Measurements from ENCODE around the gene UGDH.
"Not testable (repeated sequence)": the region's sequence is repeated elsewhere in the genome, so short reads cannot be mapped to it uniquely, and the experiment has no call there.

The UGDH gene

DNA sequence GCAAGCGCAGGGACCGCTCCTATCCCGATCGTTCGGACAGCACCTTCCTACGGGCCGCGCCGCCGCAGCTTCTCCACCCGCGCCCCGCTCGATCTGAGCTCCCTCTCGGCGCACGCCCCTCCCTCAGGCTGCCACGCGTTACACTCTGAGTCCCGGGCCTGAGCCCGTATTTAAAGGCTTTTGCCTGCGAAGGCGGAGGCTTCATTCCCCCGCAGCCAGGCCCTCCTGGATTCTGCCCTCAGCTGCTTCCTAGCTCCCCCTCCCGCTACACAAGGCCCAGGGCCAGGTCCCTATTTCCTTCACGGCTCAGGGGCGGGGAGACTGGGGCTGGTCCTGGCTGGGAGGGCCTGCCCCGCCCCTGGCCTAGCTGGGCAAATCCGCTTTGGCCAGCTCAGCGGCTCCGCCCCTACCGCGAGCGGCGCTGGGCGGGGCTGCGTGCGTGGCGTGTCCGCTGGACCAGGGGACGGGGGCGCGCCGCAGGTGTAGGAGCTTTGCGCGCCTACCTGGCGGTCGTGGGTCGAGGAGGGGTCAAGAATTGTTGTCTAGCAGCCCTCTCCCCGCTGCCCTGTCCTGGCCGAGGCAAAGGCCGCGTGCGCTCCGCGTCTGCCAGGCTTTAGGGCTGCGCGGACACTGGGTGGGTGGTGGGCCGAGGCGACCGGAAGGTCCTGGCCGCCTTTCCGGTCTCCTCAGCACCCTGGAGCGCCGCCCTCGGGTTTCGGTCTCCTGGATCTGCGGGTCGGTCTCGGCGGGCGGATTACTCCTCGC lies at the start of gene UGDH:
Gene UGDH, minus strand, starts transcription at position 144 of the 765 bp plus-strand sequence. CDS start 5,927 bp downstream, outside the sequence.
- DNase-seq, result peak; percentile 95

DNA sequence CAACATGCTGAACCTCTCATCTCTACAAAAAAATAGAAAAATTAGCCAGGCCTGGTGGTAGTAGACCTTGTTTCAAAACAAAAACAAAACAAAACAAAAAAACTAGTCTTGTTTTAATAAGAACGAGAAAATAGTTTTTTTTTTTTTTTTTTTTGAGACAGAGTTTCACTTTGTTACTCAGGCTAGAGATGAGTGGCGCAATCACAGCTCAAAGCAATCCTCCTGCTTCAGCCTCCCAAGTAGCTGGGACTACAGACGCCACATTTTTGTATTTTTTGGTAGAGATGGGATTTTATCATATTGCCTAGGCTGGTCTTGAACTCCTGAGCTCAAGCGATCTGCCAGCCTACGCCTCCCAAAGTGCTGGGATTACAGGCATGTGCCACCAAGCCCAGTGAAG lies 47.7 kb upstream of the UGDH start:
- no peak for DNase-seq

DNA sequence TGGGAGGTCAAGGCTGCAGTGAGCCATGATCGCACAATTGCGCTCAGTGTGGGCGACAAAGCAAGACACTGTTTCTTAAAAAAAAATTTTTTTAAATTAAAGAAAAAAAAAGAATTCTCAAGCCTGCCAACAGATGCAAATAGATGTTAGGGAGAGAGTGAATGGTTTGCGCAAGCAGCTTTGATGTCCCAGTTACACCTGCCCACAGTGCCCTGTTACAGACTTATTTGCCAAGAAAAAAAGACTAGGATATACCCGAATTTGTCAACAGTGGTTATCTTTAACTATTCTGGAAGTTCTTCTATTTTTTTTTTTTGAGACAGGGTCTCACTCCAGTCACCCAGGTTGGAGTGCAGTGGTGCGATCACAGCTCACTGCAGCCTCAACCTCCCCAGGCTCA lies 44.3 kb upstream of the UGDH start:
- no peak for DNase-seq

DNA sequence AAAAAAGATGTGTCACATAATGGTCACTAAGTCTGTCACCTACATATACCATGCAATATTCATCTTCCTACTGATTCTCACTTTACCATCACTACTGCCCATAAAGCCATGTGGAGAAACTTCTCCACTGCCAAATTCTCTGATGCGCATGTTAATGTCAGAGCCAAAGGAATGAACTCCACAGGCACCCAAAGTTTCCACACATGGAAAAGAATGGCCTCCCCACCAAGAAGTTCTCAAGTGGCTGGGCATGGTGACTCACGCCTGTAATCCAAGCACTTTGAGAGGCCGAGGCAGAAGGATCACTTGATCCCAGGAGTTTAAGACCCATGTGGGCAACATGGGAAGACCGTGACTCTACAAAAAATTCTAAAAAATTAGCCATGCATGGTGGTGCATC lies 43.8 kb upstream of the UGDH start:
- DNase-seq, result no peak

DNA sequence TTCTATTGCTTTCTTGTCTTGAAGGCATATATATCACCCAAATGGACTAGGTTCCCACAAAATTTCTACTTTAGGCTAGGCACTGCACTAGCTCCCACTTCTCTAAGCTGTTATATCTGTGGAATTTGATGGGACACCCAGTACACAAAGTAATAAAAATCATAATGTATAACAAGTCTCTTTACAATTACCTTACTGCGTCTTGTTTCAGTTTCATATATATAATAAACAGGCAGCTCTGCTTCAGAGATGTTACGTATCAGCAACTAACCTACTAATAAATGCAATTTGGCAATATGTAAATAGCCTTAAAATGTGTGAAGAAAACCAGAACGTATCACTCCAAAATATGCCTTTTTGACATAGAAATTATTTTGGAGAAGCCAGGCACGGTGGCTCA lies 42.0 kb upstream of the UGDH start:
- no peak for DNase-seq

DNA sequence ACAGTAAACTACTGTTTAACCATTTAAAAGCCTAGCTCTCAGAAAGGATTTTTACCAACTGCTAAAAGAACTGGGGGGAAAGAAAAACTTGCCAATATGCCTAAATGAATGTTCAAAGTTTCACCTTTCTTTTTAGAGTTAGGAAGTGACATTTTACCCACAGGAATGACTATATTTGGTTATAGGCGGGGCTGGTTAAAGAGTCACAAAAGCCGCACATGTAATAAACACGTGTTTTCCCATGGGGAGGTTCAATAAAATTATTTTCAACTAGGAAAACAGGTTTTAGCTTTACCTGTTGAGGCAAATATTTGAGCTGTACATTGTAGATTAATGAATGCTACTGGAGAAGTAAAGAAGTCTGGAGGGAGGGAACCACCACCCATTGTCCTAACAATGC lies 41.6 kb upstream of the UGDH start:
- no peak for DNase-seq

DNA sequence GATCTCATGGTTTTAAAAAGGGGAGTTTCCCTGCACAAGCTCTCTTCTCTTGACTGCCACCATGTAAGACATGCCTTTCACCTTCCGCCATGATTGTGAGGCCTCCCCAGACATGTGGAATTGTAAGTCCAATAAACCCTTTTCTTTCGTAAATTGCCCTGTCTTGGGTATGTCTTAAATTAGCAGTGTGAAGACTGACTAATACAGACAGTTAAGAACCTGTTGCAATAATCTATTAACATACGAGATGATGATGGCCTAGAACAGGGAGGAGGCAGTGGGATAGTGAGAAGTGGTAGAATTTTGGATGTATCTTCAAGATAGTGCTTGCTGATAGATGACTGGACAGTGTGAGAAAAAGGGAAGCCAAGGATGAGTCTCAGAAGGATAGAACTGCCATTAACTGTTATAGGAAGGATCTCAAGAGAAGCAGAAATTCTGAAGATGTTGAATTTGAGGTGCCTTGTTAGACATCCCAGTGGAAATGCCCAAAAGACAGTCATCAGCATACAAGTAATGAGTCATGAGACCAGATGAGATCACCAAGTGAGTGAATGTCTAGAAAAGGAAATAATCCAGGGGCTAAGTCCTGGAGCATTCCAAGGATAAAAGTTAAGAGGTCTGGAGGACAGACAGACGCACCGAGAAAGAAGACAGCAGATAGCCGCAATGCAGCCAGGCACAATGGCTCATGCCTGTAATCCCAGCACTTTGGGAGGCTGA lies 38.8 kb upstream of the UGDH start:
- DNase-seq, result no peak

DNA sequence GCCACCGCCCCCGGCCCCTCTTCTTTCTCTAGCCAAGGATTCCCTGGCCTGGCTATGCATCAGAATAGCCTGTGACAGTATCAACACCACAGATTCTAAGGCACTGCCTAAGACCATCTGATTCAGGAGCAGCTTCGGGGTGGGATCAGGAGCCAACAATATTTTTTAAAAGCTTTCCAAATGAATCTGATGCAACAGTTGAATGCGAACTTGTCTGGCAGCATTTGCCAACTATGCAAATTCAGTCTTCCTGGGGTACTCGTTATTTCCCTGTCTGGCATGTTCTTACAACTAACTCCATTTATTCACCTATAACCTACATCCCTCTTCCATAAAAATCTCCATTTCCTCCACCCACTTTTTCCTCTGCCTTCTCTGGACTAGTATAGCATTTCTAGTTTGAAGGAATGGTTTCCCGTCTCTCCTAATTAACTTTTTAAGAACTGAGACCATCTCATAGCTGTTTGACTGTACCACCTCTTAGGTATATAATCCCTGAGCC lies 36.2 kb upstream of the UGDH start:
- DNase-seq, result no peak

DNA sequence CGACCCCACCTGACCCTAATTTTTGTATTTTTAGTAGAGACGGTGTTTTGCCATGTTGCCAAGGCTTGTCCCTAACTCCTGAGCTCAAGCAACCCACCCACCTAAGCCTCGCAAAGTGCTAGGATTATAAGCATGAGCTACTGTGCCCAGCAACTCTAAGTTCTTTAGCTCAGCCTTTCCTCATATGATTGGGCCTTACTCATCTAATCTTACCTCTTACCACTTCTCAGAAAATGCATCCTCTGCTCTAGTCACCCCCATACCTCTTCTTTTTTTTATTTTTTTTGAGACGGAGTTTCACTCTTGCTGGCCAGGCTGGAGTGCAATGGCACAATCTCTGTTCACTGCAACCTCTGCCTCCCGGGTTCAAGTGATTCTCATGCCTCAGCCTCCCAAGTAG lies 35.6 kb upstream of the UGDH start:
- no peak for DNase-seq

DNA sequence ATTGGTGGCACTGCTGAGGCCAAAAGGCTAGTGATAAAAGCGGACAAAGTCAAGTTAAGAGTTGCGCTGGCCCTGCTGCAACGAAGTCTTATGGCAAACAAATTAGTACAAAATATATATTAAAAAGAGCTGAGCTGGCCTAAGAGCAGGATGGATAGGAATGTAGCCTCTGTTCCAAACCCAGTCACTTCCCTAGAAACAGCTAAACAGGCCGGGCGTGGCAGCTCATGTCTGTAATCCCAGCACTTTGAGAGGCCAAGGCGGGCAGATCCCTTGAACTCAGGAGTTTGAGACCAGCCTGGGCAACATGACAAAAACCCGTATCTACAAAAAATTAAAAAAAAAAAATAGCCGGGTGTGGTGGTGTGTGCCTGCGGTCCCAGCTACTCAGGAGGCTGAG lies 32.4 kb upstream of the UGDH start:
- DNase-seq, result no peak

DNA sequence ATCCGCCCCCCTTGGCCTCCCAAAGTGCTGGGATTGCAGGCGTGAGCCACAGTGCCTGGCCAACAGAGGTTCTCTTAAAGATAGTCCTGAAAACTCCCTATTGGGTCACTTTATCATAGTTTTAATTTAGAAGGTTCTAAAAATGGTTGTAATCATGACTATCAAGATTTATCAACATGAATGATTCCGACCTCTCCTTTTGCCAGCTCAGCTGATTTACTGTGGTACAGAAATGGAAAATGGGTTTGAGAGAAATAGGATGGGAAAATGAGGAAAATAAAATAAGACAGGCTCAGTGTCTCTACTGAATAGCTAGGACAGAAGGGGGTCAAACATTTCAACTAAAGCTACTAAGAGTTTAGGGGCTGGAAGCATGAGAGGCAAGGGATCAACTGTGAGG lies 28.2 kb upstream of the UGDH start:
- no peak for DNase-seq

DNA sequence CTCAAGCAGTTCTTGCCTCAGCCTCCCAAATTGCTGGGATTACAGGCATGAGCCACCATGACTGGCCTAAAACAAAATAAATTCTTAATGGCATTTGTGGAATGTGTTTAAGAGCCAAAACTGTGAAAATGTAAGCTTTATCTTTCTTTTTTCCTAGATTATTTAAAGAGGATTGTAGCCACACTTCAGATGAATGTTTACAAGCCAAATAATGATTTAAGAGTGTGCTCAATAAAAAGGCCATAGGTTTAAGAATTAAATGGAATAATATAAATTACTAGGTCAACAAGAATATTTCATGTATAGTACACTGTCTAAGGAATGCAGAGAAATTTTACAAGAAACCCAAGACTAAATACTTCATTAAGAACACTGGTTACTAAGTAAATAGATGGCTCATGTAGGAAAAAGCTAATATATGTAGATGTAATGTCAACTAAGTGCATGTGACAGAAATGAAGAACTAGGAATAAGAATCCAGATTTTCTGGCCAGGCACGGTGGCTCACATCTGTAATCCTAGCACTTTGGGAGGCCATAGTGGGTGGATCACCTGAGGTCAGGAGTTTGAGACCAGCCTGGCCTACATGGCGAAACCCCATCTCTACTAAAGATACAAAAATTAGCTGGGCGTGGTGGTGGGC lies 21.3 kb upstream of the UGDH start:
- DNase-seq, result no peak

DNA sequence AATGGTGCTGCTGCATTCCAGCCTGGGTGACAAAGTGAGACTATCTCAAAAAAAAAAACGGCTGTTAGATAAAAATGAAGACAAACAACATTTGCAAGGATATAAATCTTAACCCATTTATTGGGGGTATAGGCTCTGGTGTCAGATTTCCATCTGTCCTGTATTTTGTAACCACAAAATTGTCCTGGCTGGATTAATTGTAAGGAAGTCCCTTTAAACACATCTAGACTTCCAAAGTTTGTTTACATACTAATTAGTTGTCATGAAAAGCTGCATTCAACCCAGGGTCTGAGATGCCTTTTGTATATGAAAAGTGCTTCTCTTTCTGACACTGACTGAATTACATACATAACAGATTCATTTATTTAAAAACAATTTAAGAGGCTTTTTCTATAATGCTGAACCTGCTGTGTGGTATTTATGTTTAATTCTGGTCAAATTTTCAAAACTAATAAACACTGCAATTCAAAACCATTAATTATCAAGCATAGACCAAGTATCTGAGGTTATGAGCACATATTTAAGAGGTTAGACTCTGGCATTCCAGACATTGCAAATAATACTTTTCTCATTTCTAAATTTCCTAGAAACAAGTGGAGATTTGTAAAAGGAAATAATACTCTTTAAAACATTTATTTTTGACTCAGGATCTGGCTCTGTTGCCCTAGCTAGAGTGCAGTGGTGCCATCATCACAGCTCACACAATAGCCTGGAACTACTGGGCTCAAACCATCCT lies 17.5 kb upstream of the UGDH start:
- DNase-seq, result peak; percentile 63

DNA sequence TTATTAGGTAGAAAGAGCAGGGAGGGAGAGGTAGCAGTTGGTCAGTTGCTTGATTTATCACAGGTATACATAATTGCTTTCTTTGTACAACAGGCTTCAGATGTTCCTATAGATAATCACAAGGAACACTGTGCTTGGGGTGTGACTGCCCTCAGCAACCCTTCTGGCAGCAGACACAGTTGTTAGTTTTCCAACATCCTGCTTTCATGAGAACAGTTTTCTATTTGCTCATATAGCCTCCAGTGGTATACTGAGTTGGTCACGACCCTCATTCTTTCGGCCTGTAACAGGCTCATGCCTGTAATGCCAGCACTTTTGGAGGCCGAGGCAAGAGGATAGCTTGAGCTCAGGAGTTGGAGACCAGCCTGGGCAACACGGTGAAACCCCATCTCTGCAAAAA lies 16.8 kb upstream of the UGDH start:
- DNase-seq, result not testable (repeated sequence)

DNA sequence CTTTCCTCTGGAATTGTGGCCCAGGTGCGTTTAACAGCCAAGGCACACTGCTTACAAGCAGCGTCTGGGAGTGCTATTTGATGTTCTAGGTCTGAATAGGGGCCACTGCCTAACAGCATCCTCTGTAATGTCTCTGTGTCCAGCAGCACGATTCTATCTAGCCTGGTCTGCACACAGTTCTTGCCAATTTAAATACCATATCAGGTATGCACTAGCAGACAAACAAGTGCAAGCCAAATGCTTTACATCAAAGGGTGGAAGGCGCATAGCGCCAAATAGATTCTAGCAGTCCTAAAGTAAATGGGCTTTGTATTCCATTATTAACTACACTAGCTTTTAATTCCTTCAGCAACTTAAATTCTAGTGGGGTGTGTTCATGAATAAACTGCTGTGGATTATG lies 15.8 kb upstream of the UGDH start:
- DNase-seq, result no peak

DNA sequence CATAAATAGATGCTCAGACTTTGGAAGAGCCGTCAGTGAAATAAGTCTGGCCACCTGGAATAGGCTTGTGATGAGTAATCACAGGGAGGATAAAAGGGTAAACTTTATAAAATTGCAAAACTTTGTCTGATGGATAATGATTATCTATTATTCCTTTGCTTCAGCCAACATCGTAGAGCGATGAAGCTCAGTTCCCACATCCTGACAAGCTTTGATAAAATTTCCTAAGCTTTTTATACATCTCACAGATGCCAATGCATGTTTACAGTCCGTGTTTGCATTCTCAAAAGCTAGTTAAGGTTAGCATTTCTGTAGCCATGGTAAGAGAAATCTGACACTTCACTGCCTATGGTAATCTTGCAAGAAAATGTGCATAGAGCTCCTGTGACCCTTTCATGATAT lies 15.4 kb upstream of the UGDH start:
- DNase-seq, result no peak

DNA sequence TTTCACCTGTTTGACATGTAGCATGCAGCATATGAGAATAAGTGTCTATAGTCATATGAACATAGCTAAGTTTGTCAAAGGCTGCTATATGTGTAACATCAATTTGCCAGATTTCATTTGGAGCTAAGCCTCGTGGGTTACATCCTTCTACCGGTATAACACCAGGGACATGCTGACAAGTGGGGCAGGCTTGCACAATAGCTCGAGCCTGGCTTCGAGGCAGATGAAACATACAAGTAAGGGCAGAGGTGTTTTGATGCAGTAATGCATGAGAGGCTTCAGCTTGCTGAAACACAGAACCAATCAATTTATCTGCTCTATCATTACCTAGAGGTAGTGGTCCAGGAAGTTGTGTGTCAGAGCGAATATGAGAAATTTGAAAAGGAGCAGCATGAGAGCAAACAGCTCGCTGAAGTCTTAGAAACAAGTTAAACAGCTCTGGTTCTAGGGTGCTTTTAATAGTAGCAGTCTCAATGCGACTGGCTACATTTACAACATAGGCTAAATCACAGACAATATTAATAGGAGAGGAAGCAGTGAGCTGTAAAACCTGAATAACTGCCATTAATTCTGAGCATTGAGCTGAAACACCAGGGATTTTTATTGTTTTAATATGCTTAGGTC lies 14.9 kb upstream of the UGDH start:
- DNase-seq, result no peak

DNA sequence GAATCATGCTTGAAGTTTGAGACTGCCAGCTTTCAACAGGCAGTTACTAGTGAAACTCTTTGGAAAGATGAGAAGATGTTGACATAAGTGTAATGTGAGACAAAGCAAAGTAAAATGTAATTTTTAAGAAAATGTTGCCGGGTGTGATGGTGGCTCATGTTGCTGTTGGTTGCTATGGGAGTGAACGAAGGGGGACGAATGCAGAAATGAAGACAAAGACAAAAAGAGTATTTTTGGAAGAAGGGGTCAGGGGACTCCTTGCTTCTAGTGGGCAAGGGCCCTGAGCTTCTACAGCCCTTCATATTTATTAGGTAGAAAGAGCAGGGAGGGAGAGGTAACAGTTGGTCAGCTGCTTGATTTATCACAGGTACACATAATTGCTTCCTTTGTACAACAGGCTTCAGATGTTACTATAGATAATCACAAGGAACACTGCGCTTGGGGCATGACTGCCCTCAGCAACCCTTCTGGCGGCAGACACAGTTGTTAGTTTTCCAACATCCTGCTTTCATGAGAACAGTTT lies 11.9 kb upstream of the UGDH start:
- DNase-seq, result peak; percentile 5

DNA sequence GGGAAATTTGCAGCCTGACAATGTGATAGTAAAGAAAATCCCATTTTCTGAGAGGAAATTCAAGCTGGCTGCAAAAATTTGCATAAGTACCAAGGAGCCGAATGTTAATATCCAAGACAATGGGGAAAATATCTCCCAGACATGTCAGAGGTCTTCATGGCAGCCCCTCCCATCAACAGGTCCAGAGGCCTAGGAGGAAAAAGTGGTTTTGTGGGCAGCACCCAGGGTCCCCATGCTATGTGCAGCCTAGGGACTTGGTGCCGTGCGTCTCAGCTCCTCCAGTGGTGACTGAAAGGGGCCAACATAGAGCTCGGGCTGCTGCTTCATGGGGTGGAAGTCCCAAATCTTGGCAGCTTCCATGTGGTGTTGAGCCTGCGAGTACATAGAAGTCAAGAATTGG lies 6.3 kb upstream of the UGDH start:
- DNase-seq, result no peak

DNA sequence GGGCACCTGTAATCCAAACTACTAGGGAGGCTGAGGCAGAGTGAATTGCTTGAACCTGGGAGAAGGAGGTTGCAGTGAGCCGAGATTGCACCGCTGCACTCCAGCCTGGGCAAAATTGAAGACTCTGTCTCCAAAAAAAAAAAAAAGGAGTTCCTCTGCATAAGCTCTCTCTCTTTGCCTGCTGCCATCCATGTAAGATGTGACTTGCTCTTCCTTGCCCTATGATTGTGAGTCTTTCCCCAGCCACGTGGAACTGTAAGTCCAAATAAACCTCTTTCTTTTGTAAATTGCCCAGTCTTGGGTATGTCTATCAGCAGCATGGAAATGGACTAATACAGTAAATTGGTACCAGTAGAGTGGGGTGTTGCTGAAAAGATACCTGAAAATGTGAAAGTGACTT lies 5.0 kb upstream of the UGDH start:
- not testable (repeated sequence) for DNase-seq

DNA sequence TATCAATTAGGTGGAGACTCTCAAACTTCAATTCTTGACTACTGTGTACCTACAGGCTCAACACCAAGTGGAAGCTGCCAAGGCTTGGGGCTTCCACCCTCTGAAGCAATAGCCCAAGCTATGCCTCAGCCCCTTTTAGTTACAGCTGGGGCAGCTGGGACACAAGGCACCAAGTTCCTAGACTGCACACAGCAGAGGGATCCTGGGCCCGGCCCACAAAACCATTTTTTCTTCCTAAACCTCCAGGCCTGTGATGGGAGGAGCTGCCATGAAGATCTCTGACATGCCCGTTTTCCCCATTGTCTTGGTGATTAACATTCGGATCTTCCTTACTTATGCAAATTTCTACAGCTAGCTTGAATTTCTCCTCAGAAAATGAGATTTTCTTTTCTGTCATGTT lies 3.4 kb upstream of the UGDH start:
- DNase-seq, result no peak

DNA sequence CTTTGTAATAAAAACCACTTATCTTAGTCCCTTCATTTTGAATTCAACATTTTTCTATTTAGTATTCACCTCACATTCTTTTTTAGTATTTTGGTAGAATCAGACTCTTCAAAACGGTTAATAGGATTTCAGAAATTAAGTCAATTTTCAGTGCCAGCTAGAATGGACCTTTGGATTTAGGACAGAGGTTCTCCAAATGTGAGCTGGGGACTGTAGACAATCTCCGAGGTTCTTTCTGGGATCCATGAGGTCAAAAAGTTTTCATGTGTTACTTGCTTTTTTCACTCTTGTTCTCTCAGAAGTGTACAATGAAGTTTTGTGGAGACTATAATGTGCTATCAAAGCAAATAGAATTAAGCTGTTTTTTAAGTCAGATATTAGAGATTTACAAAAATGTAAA lies 2.3 kb upstream of the UGDH start:
- DNase-seq, result no peak

DNA sequence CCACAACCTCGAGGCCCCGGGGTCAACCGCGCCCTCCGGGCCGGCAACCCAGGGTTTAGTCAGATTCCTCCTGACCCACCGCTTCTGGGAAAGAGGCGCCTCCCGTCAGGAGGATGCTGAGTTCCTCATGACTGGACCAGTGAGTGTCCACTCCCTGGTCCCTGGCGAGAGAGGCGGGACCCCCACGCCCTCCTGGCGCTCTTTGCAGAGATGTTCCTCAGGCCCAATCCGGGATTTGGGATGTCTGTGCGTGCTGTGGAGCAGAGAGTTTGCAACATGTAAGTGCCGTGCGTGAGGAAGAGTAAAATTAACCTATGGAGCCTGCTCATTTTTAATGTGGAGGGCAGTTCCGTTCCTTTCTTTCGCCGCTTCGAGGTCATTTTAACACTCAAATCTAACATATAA lies 824 bp upstream of the UGDH start:
- no peak for DNase-seq

All from NCI-H1436 (cell line).